MG63 (cell line): ENCODE measurements around the gene ATG9B. TPM values are rescaled to one million over a fixed set of nuclear protein-coding genes. Genes with fewer than 3 reads are reported as not detected.

ENCODE experiments used
- DNase-seq: peaks from one replicate; pipeline ENCODE4 v3.0.0-alpha.2; 2020
- H3K27me3 ChIP-seq: fragments of 250-450 bp; sonication (Bioruptor Pico); 2 replicates; pipeline ENCODE4 v1.5.1; 2020; ENCODE audit warnings: mild to moderate bottlenecking, moderate library complexity
- H3K36me3 ChIP-seq: fragments of 250-450 bp; sonication (Bioruptor Pico); 2 replicates; pipeline ENCODE4 v1.5.1; 2020; ENCODE audit warnings: mild to moderate bottlenecking, moderate library complexity
- H3K4me3 ChIP-seq: fragments of 250-450 bp; sonication (Bioruptor Pico); 2 replicates; pipeline ENCODE4 v1.5.1; 2020; ENCODE audit warnings: mild to moderate bottlenecking, moderate library complexity
- H3K9me3 ChIP-seq: fragments of 250-450 bp; sonication (Bioruptor Pico); 2 replicates; pipeline ENCODE4 v1.5.1; 2020; ENCODE audit warnings: mild to moderate bottlenecking, moderate library complexity
- total RNA-seq: library from RNA; depleted of rRNA; stranded (reverse); fragments of >200 nt; shearing (Covaris generic); gene quantifications from 2 replicates; pipeline ENCODE4 v1.2.3, GENCODE V29; 2014; ENCODE audit warnings: low replicate concordance

ATG9B gene
- total RNA-seq, 1 experiment from 2014 or later: not detected

- Histone ChIP-seq H3K4me3 (no peak overlapping the region), H3K9me3 (no peaks in the 10 kb centered on the region), H3K27me3 (no peaks in the 10 kb centered on the region), H3K36me3 (no peaks in the 10 kb centered on the region)
- no peak for DNase-seq
Measured at GRCh38 chr7:151000897-151001495, 23.3 kb downstream of the ATG9B start.

DNA sequence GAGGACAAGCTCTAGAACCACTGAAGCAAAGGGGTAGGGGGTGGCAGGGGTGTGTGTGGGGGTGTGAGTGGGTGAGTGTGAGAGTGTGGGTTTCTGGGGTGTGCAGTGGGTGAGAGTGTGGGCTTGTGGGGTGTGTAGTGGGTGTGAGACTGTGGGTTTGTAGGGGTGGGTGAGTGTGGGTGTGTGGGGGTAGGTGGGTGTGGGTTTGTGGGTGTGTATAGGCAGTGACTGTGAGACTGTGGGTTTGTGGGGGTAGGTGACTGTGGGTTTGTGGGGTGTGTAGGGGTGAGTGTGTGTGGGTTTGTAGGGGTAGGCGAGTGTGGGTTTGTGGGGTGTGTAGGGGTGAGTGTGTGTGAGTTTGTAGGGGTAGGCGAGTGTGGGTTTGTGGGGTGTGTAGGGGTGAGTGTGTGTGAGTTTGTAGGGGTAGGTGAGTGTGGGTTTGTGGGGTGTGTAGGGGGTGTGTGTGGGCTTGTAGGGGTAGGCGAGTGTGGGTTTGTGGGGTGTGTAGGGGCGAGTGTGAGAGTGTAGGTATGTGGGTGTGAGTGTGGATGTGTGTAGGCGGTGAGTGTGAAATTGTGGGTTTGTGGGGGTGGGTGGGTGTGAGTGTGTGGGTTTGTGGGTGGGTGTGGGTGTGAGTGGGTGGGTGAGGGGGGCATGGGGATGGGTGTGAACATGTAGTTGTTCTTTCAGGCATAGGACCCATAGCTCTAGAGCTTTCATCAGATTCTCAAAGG, 24.6 kb downstream of the ATG9B start:
- no peak overlapping the region for H3K4me3 ChIP-seq
- H3K27me3 ChIP-seq: no peaks in the 10 kb centered on the region
- no peaks in the 10 kb centered on the region for H3K36me3 ChIP-seq
- no peaks in the 10 kb centered on the region for H3K9me3 ChIP-seq
- no peak for DNase-seq

DNA sequence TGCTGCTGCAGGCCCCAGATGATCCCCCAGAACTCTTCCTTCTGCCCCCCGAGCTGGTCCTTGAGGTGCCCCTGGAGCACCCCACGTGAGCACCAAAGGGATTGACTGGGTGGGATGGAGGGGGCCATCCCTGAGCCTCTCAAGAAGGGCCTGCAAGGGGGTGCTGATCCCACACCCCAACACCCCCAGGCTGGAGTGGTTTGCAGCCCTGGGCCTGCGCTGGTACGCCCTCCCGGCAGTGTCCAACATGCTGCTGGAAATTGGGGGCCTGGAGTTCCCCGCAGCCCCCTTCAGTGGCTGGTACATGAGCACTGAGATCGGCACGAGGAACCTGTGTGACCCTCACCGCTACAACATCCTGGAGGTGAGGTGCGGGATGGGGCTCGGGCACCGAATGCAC, 25.3 kb downstream of the ATG9B start:
- no peaks in the 10 kb centered on the region for H3K9me3 ChIP-seq
- no peaks in the 10 kb centered on the region for H3K27me3 ChIP-seq
- DNase-seq: no peak
- H3K36me3 ChIP-seq: no peaks in the 10 kb centered on the region
- no peak overlapping the region for H3K4me3 ChIP-seq

DNA sequence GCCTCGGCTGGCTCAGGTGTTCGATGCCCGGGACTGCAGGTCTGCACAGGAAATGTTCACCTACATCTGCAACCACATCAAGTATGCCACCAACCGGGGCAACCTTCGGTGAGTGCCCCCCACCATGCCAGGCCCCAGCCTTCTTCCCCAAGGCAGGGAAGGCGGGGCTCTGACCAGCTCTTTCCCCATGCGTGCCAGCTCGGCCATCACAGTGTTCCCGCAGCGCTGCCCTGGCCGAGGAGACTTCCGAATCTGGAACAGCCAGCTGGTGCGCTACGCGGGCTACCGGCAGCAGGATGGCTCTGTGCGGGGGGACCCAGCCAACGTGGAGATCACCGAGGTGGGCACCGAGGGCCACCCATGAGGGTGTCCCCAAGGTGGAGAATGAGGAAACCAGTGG, 26.0 kb downstream of the ATG9B start:
- no peak for DNase-seq
- Histone ChIP-seq H3K9me3 (no peaks in the 10 kb centered on the region), H3K27me3 (no peaks in the 10 kb centered on the region), H3K4me3 (no peak overlapping the region), H3K36me3 (no peaks in the 10 kb centered on the region)

DNA sequence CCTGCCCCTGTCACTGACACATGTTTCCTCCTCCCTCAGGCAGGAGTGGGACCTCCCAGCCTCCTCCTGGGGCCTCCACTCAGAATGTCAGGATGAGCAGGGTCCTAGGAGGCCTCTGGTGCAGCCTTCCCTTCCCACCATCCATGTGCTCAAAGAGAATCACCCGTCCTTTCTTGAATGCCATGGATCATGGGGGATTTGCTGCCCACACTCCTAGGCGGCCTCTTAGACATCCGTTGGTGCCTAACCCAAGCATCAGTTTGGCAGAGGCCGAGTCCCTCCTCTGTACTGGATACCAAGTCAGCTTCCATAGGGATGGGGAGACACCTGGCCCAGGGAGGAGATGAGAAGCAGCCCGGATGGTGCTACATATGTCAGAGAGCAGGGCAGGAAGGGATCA, 26.5 kb downstream of the ATG9B start:
- Histone ChIP-seq H3K9me3 (no peaks in the 10 kb centered on the region), H3K27me3 (no peaks in the 10 kb centered on the region), H3K36me3 (no peaks in the 10 kb centered on the region), H3K4me3 (no peak overlapping the region)
- no peak for DNase-seq

DNA sequence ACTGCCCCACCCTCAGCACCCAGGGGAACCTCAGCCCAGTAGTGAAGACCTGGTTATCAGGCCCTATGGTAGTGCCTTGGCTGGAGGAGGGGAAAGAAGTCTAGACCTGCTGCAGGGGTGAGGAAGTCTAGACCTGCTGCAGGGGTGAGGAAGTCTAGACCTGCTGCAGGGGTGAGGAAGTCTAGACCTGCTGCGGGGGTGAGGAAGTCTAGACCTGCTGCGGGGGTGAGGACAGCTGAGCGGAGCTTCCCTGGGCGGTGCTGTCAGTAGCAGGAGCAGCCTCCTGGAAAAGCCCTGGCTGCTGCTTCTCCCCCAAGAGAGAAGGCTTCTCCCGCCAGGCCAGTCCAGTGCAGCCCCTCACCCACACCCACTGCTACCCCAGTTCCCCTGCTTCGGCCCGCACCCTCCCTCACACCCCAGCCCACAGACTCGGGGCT, 27.2 kb downstream of the ATG9B start:
- Histone ChIP-seq H3K36me3 (no peaks in the 10 kb centered on the region), H3K27me3 (no peaks in the 10 kb centered on the region), H3K9me3 (no peaks in the 10 kb centered on the region), H3K4me3 (no peak overlapping the region)
- no peak for DNase-seq

DNA sequence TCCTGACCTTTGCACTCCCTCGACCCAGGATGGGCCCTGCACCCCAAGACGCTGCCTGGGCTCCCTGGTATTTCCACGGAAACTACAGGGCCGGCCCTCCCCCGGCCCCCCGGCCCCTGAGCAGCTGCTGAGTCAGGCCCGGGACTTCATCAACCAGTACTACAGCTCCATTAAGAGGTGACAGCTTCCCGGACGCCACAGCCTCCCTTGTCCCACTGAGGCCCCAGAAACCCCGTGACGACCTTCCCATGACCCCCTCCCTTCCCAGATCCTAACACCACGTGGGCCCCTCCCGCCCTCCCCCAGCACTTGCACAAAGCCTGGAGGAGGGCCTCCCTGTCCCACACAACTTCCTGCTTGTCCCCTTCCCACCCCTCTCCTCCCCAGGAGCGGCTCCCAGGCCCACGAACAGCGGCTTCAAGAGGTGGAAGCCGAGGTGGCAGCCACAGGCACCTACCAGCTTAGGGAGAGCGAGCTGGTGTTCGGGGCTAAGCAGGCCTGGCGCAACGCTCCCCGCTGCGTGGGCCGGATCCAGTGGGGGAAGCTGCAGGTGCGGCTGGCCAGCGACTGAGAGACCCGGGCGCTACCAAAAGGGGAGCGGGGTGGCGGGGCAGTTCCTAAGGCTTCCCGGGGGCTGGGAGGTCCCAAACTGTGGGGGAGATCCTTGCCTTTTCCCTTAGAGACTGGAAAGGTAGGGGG, 27.8 kb downstream of the ATG9B start:
- no peak for DNase-seq
- Histone ChIP-seq H3K36me3 (no peaks in the 10 kb centered on the region), H3K9me3 (no peaks in the 10 kb centered on the region), H3K27me3 (no peaks in the 10 kb centered on the region), H3K4me3 (no peak overlapping the region)

DNA sequence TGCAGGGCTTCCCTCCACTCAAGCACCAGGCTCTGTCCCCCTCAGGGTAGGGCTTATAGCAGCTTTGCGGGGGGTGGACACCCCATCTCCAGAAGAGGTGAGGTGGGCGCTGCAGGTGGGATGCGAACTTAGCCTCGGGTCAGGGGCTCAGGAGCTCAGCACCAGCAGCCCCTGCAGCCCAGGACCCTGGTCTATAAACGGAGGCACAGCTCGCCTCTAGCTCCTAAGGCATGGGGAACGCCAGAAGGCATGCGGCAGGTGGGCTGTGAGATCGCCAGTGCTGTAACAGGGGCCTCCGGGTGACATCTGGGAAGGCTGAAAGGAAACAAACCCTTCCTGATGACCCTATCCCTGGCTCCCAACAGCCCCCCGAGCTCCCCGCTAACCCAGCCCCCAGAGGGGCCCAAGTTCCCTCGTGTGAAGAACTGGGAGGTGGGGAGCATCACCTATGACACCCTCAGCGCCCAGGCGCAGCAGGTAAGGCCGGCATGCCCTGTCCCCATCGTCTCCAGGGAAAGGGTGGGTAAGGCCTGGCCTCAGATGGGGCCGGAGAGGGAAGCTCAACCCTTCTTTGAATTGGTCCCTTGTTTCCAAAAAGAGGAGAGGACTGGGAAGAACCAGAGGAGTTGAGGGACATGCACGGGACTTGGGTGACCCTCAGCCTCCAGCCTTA, 29.3 kb downstream of the ATG9B start:
- no peak for DNase-seq
- Histone ChIP-seq H3K9me3 (no peaks in the 10 kb centered on the region), H3K4me3 (no peak overlapping the region)

GRCh38 chr7:150994141-150994837, 30.0 kb downstream of the ATG9B start:
- no peak for DNase-seq
- no peaks in the 10 kb centered on the region for H3K27me3 ChIP-seq
- no peaks in the 10 kb centered on the region for H3K36me3 ChIP-seq
- no peaks in the 10 kb centered on the region for H3K9me3 ChIP-seq
- no peak overlapping the region for H3K4me3 ChIP-seq

More for the DNA sequence above, 29.3 kb downstream of the ATG9B start:
- no peaks in the 10 kb centered on the region for H3K27me3 ChIP-seq
- H3K36me3 ChIP-seq: no peaks in the 10 kb centered on the region

GRCh38 chr7:150993511-150993910, 30.8 kb downstream of the ATG9B start:
- Histone ChIP-seq H3K4me3 (no peak overlapping the region), H3K36me3 (no peaks in the 10 kb centered on the region), H3K27me3 (no peaks in the 10 kb centered on the region), H3K9me3 (no peaks in the 10 kb centered on the region)
- no peak for DNase-seq

- no peak overlapping the region for H3K4me3 ChIP-seq
- H3K36me3 ChIP-seq: no peaks in the 10 kb centered on the region
- no peak for DNase-seq
Measured at GRCh38 chr7:150992833-150993302, 31.4 kb downstream of the ATG9B start.

GRCh38 chr7:150992051-150992640, 32.1 kb downstream of the ATG9B start:
- H3K36me3 ChIP-seq: no peaks in the 10 kb centered on the region
- no peaks in the 10 kb centered on the region for H3K27me3 ChIP-seq
- H3K4me3 ChIP-seq: no peak overlapping the region
- DNase-seq: no peak
- no peaks in the 10 kb centered on the region for H3K9me3 ChIP-seq

More at GRCh38 chr7:150992833-150993302, 31.4 kb downstream of the ATG9B start:
- H3K27me3 ChIP-seq: no peaks in the 10 kb centered on the region
- H3K9me3 ChIP-seq: no peaks in the 10 kb centered on the region

- Histone ChIP-seq H3K9me3 (no peaks in the 10 kb centered on the region), H3K4me3 (no peak within 1 kb of the TSS), H3K27me3 (no peaks in the 10 kb centered on the region), H3K36me3 (no peaks in the 10 kb centered on the region)
- DNase-seq: no peak
Measured at GRCh38 chr7:150990416-150991186, 33.7 kb downstream of the ATG9B start, which contains the start of gene NOS3. NOS3 (plus strand) TSS chr7:150991017; CDS start chr7:150993804, 2,787 bp downstream.

DNA sequence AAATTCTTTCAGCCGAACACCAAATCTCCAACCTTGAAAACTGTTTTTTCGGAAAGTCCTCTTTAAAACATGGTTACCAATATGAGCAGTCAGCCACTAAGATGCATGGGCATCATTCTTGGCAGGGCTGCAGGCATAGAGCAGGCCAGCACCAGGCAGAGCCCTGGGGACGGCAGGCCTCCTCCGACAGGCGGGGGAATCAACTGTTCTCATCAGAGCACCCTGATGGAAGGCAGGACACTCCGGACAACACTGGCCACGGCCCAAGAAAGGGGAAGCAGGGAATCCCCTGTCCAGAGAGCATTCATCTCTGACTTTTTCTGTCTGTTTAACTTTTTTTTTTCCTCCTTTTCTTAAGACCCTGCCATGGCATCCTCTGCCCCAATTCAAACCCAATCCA, 34.8 kb downstream of the ATG9B start:
- Histone ChIP-seq H3K9me3 (no peaks in the 10 kb centered on the region), H3K36me3 (no peaks in the 10 kb centered on the region), H3K4me3 (no peak overlapping the region), H3K27me3 (no peaks in the 10 kb centered on the region)
- DNase-seq: no peak
